Sciatic nerve (tissue), 2 donors: ENCODE results near the gene LYPD6B. TPM values are rescaled to one million over a fixed set of nuclear protein-coding genes. Genes with fewer than 3 reads are reported as not detected.

Experiments used
- ATAC-seq: fragments of 200-7000 bp; cut with Tn5 transposase; one replicate; pipeline ENCODE4 v1.9.1; 2020; ENCODE audit warnings: mild to moderate bottlenecking, moderate library complexity
- DNase-seq: peaks from one replicate; pipeline ENCODE4 v3.0.0-alpha.2; 2020; ENCODE audit warnings: low spot score
- intact Hi-C: fragments of 100-400 bp; cut with DNase I; formaldehyde crosslinking; loops from one replicate; pipeline ENCODE4 v1.14.2; 2022
- total RNA-seq: library from RNA; stranded (reverse); fragmentation: NEBNext Ultra II Directional; extraction: Animal tissue kit (Norgen Biotek cat#: 25700); gene quantifications from one replicate; pipeline ENCODE4 v1.2.1, GENCODE V29; 2021
- donor health status: DM: no; HTN: no; CAD: no.
- donor health status: DM: no; HTN: no; CAD: no.

LYPD6B gene
- total RNA-seq, 1 donor from 2014 or later: not detected

- DNase-seq: no peak
- no peak for ATAC-seq
- intact Hi-C loops: no loop called here
Measured at GRCh38 chr2:149143734-149144133, 105.2 kb downstream of the LYPD6B start.

GRCh38 chr2:149145314-149146295 lies 107.1 kb downstream of the LYPD6B start:
- ATAC-seq: no peak
- intact Hi-C loops: no loop called here
- no peak for DNase-seq

GRCh38 chr2:149146876-149147275 lies 108.4 kb downstream of the LYPD6B start:
- ATAC-seq: no peak
- DNase-seq: no peak
- intact Hi-C loops: no loop called here

- ATAC-seq (no peak), DNase-seq (no peak)
- intact Hi-C loops: no loop called here
Measured at GRCh38 chr2:149148194-149149006, 109.9 kb downstream of the LYPD6B start.

- intact Hi-C loops: no loop called here
- no peak for DNase-seq
- ATAC-seq: no peak
Measured at GRCh38 chr2:149149007-149149297, 110.5 kb downstream of the LYPD6B start.

GRCh38 chr2:149152469-149152953 lies 114.0 kb downstream of the LYPD6B start:
- DNase-seq (no peak), ATAC-seq (no peak)
- intact Hi-C loops: no loop called here

- ATAC-seq: no peak
- no peak for DNase-seq
- intact Hi-C loops: no loop called here
Measured at GRCh38 chr2:149155196-149155969, 116.9 kb downstream of the LYPD6B start.

- ATAC-seq (no peak), DNase-seq (no peak)
- intact Hi-C loops: no loop called here
Measured at GRCh38 chr2:149155988-149156387, 117.5 kb downstream of the LYPD6B start.

GRCh38 chr2:149156971-149157740 lies 118.7 kb downstream of the LYPD6B start:
- ATAC-seq (no peak), DNase-seq (no peak)
- intact Hi-C loops: no loop called here

GRCh38 chr2:149158957-149159356 lies 120.5 kb downstream of the LYPD6B start:
- ATAC-seq (no peak), DNase-seq (no peak)
- intact Hi-C loops: no loop called here

GRCh38 chr2:149160195-149160594 lies 121.7 kb downstream of the LYPD6B start:
- ATAC-seq: no peak
- DNase-seq: no peak
- intact Hi-C loops: no loop called here

- DNase-seq: no peak
- intact Hi-C loops: no loop called here
- no peak for ATAC-seq
Measured at GRCh38 chr2:149160701-149161217, 122.3 kb downstream of the LYPD6B start.

GRCh38 chr2:149161481-149162225 lies 123.2 kb downstream of the LYPD6B start:
- DNase-seq: no peak
- intact Hi-C loops: no loop called here
- ATAC-seq: no peak

- no peak for ATAC-seq
- intact Hi-C loops: no loop called here
- no peak for DNase-seq
Measured at GRCh38 chr2:149164296-149164695, 125.8 kb downstream of the LYPD6B start.

- ATAC-seq (no peak), DNase-seq (no peak)
- intact Hi-C loops: no loop called here
Measured at GRCh38 chr2:149164827-149165226, 126.3 kb downstream of the LYPD6B start.

GRCh38 chr2:149167001-149167780 lies 128.7 kb downstream of the LYPD6B start:
- intact Hi-C loops: no loop called here
- ATAC-seq: no peak
- no peak for DNase-seq

- DNase-seq (no peak), ATAC-seq (no peak)
- intact Hi-C loops: no loop called here
Measured at GRCh38 chr2:149167941-149168340, 129.4 kb downstream of the LYPD6B start.
